Coronary artery (tissue), 2 donors: ENCODE data around the gene LCE7A.

Source experiments
- DNase-seq: peaks from one replicate; pipeline ENCODE4 v3.0.0-alpha.2; 2017; ENCODE audit warnings: low spot score
- H3K27ac ChIP-seq, 2 donors: fragments of 200-600 bp; sonication (generic); one replicate each; pipeline ENCODE4 v1.5.1; 2016 to 2019
- H3K4me3 ChIP-seq: fragments of 200-600 bp; sonication (generic); 2 replicates; pipeline ENCODE4 v1.5.1; 2016; ENCODE audit warnings: mild to moderate bottlenecking, moderate library complexity
- CTCF ChIP-seq: fragments of 200-600 bp; sonication (generic); IDR thresholded peaks from one replicate; pipeline ENCODE4 v1.5.1; 2019; ENCODE audit warnings: antibody characterized with exemption

Gene LCE7A

GRCh38 chr1:152836870-152837269 is 22.9 kb upstream of the LCE7A start:
- no peak for TF ChIP-seq CTCF
- Histone ChIP-seq H3K27ac (no peak overlapping the region), H3K4me3 (no peak overlapping the region)
- no peak for DNase-seq

GRCh38 chr1:152842556-152842955 is 17.2 kb upstream of the LCE7A start, which contains the start of gene LCE6A:
LCE6A (plus strand) TSS chr1:152842856; CDS start chr1:152843521, 665 bp downstream.
- no peak for DNase-seq
- TF ChIP-seq CTCF, result no peak
- no peak within 1 kb of the TSS for H3K27ac ChIP-seq
- H3K4me3 ChIP-seq, result no peak within 1 kb of the TSS

GRCh38 chr1:152855661-152856060 is 4.1 kb upstream of the LCE7A start:
- Histone ChIP-seq H3K27ac (no peak overlapping the region), H3K4me3 (no peak overlapping the region)
- TF ChIP-seq CTCF, result no peak
- no peak for DNase-seq

GRCh38 chr1:152858062-152858461 is 1.7 kb upstream of the LCE7A start:
- TF ChIP-seq CTCF, result no peak
- DNase-seq, result no peak
- no peak overlapping the region for H3K4me3 ChIP-seq
- H3K27ac ChIP-seq, result no peak overlapping the region

GRCh38 chr1:152860129-152860528 is 333 bp downstream of the LCE7A start:
- Histone ChIP-seq H3K27ac (no peak overlapping the region), H3K4me3 (no peak overlapping the region)
- TF ChIP-seq CTCF, result no peak
- no peak for DNase-seq

- no peak for TF ChIP-seq CTCF
- DNase-seq, result no peak
Observed at GRCh38 chr1:152861374-152861773, 1.6 kb downstream of the LCE7A start.

GRCh38 chr1:152864443-152864842 is 4.6 kb downstream of the LCE7A start:
- H3K27ac ChIP-seq, result no peak overlapping the region
- TF ChIP-seq CTCF, result no peak
- H3K4me3 ChIP-seq, result no peak overlapping the region
- DNase-seq, result no peak

More at GRCh38 chr1:152861374-152861773, 1.6 kb downstream of the LCE7A start:
- Histone ChIP-seq H3K4me3 (no peak overlapping the region), H3K27ac (no peak overlapping the region)
